Activated T-helper 9 cell treated with anti-CD3 and anti-CD28 coated beads, Interleukin-2, amount 50 U/mL, for 16 hours (primary cell): ENCODE results near the gene CD44.

Experiments used
- DNase-seq: peaks from one replicate; pipeline ENCODE4 v3.0.0-alpha.2; 2020; ENCODE audit warnings: low read depth

The CD44 gene

GRCh38 chr11:35177370-35177769, 38.4 kb downstream of the CD44 start:
- no peak for DNase-seq

GRCh38 chr11:35178067-35178805, 39.3 kb downstream of the CD44 start:
- no peak for DNase-seq

GRCh38 chr11:35178873-35179272, 39.9 kb downstream of the CD44 start:
- no peak for DNase-seq

- DNase-seq: no peak
Measured at GRCh38 chr11:35179466-35180135, 40.6 kb downstream of the CD44 start.

- DNase-seq: no peak
Measured at GRCh38 chr11:35180317-35181233, 41.6 kb downstream of the CD44 start.

GRCh38 chr11:35182317-35182939, 43.5 kb downstream of the CD44 start:
- no peak for DNase-seq

- DNase-seq: no peak
Measured at GRCh38 chr11:35183326-35183925, 44.5 kb downstream of the CD44 start.

GRCh38 chr11:35185696-35186095, 46.7 kb downstream of the CD44 start:
- no peak for DNase-seq

GRCh38 chr11:35187996-35188395, 49.0 kb downstream of the CD44 start:
- DNase-seq: no peak

GRCh38 chr11:35190804-35191348, 51.9 kb downstream of the CD44 start:
- DNase-seq: no peak

- no peak for DNase-seq
Measured at GRCh38 chr11:35192347-35192746, 53.4 kb downstream of the CD44 start.

- DNase-seq: no peak
Measured at GRCh38 chr11:35193767-35194166, 54.8 kb downstream of the CD44 start.

- DNase-seq: no peak
Measured at GRCh38 chr11:35197292-35197691, 58.3 kb downstream of the CD44 start.

GRCh38 chr11:35200811-35201341, 61.9 kb downstream of the CD44 start:
- no peak for DNase-seq

GRCh38 chr11:35204614-35205013, 65.6 kb downstream of the CD44 start:
- no peak for DNase-seq

GRCh38 chr11:35206616-35207015, 67.6 kb downstream of the CD44 start:
- DNase-seq: no peak

- no peak for DNase-seq
Measured at GRCh38 chr11:35207471-35208403, 68.8 kb downstream of the CD44 start.

GRCh38 chr11:35208795-35209194, 69.8 kb downstream of the CD44 start:
- no peak for DNase-seq

GRCh38 chr11:35210876-35211546, 72.0 kb downstream of the CD44 start:
- no peak for DNase-seq

- DNase-seq: no peak
Measured at GRCh38 chr11:35211952-35212351, 73.0 kb downstream of the CD44 start.
